Stimulated activated naive CD4-positive, alpha-beta T cell (primary cell): ENCODE results near the gene PAPOLB.

Experiments
- DNase-seq, 6 experiments: peaks; one replicate each; lab custom pipeline; 2025; lab: John Stamatoyannopoulos, UW

PAPOLB gene

DNA sequence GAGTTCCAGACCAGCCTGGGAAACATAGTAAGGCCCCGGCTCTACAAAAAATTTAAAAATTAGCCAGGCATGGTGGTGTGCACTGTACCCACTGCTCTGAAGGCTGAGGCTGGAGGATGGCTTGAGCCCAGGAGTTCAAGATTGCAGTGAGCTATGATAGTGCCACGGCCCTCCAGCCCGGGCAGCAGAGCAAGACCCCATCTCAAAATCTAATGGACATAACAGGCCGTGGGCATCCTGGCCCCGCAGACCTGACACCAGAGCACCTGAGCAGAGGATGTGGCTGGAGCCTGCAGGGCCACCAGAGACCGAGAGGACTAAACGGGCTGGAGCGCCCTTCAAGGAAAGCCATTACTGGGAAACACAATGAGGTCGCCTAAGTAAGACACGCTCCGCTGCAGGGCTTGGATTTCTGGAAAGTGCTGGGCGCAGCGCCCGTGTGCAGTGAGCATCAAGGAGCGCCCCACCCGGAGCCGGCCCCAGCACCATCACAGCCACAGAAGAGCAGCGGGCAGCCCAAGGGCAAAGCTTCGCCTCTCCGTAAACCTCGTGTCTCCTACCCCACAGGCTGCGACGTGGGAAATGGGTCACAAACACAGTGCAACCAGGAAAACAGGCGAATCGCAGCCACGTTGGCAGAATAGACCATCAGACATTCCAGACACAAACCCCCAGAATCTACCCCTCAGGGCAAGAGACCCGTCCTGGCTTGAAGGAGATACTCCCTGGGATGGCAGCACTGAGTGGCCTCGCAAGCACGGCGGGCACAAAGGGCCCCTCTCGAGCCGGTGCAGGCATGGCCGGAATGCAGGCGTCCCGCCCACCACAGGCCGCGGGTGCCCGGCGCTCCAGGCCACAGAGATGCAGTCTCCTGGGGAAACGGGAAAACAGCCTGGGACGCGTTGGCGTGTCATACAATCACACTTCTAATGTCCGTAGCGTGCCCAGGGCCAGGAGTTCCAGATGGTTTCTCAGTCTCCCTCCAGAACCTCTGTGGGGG lies 16.8 kb upstream of the PAPOLB start:
- DNase-seq: no peak

DNA sequence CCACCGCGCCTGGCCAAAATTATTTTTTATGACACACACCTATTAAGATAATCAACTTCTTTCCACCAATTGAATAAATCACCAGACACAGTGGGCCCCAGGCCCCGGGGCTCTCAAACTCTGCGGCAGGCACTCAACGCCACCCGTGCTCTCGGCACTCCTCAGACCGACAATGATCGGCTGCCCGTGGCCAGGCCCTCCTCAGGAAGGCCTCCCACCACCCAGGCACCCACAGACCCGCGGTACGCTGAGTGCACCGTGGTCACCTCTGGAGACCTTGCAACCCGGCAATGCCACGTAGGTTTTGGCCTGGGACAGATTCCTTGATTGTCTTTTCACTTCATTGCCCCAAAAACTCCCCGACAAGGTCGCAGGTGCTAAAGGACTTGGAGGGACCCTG lies 14.8 kb upstream of the PAPOLB start:
- DNase-seq: no peak

DNA sequence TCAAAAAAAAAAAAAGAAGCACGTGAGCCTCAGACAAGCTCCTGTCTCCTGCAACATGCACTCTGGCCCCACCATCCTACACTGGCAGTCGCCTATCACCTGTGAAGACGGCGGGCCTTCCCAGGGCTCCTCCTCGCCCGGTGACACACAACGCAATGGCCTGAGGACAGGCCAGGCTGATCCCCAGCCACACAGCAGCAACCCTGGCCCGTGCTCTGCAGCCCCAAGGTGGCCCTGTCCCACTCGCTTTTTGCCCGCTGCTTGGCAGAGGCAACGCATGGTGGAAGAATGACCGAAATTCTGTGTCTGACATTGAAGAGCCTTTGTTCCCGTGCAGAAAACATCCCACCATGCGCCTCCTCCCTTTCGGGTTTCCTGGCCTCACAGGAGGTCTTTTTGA lies 13.6 kb upstream of the PAPOLB start:
- no peak for DNase-seq

DNA sequence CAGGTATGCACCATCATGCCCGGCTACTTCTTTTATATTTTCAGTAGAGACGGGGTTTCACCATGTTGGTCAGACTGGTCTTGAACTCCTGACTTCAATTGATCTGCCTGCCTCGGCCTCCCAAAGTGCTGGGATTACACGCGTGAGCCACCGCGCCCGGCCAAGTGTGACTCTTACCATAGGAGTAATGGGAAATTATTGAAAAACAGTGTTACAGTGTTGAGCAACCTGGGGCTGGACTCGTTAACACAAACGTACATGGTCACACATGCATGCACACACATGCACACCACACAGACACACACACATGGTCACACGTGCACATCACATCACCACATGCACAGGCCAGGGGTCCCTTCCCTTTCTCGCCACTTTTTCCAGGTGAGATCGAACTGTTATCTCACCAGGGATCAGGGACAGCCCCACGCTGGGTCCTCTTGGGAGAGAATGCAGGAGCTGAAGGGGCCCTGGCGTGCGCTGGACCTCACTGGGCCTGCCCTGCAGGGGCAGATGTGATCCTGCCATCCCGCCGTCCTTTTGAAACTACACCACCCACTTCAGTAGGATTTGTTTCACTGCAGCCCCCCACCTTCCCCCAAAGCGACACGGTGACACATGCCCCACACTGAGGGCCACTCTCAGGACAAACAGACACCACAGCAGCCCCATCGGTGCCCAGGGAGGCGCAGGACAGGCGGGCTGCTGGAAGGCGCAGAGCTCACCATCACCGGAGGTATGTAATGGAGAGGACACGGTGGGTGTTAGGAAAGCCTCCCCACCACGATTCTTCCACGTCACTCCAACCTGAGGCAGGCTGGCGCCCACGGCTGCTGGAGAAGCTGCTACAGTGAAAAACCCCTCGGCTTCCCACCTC lies 11.5 kb upstream of the PAPOLB start:
- no peak for DNase-seq

DNA sequence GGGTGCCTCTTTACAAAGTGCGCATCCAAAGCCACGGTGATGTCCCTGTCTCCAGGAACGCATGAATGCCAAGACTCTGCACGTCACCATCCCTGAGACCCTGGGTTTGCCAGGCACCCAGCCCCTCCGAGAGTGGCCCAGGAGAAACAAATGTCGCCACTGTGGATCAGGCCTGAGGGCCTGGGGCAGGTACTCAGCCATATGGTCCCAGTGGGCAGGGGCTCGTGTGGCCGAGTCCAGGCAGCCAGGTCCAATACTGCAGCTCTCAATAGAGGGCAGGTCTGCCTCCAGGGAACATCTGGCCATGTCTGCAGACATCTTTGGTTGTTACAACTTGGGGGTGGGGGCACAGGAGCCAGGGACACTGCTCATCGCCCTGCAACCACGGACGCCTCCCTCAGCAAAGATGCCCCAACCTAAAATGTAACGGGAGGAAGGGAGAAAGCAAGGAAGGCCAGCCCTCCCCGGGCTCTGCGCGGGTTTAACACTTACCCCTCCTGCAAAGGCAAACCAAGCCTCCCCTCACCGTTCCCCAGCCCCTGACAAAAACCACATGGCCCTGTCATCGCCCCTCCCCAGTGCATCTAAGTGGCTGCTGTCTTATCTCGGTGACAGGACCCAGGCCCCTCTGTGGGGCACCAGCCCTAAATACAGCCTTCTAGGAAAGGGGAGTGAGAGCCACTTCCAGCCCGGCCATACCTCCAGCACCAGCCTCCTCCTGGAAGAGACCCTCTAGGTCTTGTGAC lies 10.3 kb upstream of the PAPOLB start:
- DNase-seq: no peak

DNA sequence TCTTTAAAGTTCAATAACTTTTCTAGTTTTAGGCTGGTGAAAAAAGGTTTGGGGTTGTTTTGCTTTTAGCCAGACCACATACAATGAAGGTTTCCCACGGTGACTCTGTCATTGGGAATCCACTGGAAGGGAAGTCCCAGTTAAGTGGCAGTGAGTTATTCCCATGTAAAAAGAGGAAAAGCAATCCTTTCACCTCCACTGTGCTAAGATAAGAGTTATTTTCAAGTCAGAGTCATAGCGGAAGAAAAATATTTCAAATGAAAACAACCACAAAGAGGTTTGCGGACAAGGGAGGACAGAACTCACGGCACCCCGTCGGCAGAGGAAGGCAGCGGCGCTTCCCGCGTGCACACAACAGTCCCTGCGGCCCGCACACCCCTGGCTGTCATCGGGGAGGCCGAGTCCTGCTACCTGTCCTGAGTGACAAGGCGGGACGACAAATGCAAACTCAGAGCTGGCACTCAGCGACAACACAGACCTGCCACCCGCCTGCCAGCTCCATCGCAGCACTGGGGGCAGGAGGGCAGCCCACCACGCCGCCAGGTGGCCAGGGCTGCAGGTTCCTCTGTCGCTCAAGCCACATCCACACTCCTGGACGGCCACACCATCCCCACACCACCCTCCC lies 9.3 kb upstream of the PAPOLB start:
- no peak for DNase-seq

DNA sequence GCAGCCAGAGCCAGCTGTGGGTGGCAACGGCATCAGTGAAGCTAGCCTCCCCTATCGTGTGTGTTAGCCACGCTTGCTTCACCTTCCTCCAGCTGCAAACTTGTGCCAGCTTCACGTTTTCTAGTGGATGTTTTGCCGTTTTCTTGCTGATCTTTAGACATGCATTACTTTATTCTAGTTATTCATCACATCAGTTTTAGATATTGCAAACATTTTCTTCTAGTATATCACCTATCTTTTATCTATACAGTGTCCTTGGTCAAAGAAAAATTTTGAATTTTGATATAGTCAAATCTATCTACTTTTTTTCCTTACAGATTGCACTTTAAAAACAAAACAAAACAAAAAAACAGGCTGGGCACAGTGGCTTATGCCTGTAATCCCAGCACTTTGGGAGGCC lies 6.7 kb upstream of the PAPOLB start:
- DNase-seq: no peak

DNA sequence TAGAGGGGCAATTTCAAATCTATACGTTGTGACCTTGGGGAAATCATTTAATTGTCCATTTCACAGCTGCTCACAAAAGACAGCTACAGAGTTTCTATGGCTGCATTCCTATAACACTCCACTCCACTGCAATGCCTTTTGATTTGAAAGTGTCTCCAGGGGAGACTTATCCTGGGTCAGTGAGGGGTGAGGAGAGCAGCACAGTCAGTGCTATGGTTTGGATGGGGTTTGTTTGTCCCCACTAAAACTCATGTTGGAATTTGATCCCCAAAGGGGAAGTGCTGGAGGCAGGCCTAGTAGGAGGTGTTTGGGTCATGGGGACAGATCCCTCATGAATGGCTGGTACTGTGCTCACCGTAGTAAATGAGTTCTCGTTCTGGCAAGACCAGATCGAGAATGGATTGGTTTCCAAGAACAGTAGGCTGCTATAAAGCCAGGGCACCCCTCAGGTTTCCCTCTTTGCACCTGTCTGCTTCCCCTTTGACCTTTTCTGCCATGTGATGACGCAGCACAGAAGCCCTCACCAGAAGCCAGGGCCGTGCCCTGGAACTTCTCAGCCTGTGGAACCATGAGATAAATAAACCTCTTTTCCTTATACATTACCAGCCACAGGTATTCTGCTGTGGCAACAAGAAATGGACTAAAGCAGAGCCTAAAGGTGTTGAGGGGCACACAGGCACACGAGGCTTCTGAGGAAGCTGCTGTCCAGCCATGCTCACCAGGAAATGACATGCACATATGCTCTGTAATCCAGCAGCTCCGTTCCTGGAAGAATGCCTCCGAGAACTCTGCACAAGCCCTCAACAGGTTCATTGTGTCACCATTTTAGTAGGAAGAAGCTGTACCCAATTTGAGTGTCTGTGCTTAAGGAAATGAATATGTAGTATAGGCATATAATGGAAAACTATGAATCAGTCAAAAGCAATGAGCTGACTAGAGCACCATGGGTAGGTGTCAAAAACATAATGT lies 5.0 kb upstream of the PAPOLB start:
- no peak for DNase-seq

DNA sequence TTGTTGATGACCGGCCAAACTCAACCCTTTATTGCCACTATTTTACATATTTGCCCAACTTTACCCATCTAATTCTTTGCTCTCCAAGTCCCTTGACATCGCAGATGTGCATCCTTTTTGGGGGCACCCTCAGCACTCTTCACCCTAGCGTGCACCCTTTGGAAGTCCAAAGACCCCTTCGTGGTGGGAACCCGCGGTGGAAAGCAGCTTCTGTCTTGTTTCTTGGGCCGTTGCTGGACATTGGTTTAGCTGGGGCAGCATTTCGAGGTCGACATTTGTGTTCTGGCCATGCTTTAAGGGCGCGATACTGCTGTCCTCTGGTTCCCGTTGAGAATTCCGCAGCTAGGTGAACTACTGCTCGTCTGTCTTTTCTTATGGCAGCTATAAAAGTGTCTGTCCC lies 326 bp upstream of the PAPOLB start:
- DNase-seq: no peak

DNA sequence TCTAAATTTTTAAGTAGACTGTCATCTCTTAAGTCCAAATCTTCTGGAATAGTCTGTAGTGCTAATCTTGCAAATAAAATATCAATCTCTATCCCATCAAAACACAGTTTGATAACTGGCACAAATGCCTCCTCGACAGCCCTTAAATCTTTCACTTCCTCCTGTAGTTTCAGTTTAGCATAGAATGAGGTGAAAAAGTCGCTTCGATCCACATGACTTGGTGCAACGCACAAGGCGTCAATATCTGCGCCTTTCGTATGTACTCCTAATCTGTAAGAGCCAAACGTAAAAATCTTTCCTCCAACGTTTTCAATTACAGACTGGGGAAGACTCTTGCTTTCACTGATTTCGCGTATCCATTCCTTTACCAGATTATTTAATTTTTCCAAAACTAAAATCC lies 603 bp downstream of the PAPOLB start:
- DNase-seq: no peak

DNA sequence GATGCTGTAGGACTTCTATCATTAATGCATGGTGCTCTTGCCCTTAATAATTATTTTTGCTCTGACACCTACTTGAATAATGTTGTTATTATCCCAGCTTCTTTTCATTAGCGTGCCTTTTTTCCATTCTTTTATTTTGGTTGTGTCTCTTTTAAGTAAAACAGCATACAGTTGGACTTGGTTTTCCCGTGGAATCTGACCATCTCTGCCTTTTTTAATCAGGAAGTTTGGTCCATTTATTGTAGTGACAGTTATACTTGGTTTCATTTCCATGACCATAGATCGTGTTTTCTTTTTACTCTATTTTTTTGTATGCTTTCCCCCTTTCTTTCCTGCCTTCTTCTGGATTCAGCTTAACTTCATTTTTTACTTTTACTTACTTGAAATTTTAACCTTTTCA lies 4.6 kb downstream of the PAPOLB start:
- no peak for DNase-seq

DNA sequence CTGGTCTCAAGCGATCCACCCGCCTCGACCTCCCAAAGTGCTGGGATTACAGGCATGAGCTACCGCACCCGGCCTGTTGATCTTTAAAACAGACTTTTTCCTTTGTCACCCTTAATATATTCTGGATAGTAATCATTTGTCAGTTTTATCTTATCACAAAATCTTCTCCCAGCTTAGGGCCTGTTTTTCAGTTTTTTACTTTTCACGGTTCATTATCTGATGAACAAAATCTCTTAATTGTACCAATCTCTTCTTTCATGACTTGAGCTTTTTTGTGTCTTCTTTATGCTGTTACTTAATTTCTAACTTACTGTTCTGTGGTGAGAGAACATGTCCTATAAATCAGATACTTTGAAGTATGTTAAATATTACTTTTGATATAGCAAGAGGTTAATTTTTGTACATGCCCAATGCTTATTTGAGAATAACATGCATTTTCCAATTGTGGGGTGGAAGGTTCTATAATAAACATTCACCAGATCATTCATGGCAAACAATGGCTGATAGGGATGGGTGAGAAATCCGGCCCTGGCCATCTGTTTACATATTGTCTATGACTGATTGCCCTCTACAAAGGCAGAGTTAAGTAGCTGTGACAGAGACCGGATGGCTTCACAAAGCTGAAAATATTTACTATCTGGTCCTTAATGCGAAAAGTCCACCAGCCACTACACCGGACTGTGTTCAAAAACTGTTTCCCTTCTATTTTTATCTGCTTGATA lies 5.3 kb downstream of the PAPOLB start:
- DNase-seq: no peak

DNA sequence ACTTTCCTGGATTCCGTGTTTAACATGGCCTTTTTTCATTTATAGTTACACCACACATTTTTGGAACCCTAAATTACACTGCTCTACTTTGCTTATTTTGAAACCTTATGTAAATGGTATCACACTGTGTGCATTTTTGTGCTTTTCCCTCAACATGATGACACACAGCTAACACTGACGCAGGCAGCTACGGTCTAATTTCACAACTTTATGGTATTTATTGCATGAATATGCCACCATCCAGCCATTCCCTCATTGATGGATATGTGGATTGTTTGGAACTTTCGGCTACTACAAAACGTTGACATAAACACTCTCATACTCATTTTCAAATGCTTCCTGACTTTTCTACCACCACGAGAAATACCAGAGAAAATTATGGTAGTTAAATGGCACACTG lies 6.9 kb downstream of the PAPOLB start:
- DNase-seq: no peak

DNA sequence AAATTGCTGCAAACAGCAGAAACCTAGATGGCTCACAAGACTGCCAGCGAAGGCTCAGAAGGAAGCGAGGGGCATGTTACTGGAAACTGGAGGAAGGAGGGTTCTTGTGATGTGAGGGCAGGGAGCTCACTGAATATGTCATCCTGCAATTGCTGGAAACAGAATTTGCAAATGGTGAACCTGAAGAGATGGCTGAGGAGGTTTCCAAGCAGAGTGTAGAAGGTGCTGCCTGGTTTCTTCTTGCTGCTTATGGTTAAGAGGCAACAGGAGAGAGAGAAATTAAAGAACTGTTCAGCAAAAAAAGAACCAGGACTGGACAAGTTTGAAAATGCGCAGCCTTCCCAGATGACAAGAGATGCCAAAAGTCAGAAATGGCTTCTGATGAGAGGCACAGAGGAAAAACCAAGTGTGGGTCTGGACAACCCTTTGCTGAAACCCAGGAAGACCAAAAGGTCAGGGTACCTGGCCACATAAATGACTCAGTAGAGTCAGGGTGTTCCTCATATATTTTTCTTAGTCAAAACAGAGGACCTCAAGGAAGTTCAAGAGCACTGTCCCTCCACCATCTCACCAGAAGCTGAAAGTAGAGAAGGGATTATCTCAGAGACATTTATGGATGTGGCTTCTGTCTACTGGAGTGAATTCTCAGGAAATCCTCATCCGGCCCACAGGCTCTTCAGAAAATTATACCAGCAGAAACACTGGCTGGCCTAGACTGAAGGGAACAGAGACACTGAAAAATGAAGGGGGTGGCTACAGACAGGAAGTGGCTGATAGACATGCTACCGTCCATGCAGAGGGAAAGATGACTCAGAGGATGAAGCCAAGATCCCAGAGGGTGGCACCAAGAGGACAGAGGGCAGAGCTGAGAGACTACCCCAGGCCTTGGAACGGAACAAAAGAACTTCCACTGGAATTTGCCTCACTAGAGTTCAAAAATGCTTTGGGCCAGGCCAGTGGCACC lies 10.1 kb downstream of the PAPOLB start:
- no peak for DNase-seq

DNA sequence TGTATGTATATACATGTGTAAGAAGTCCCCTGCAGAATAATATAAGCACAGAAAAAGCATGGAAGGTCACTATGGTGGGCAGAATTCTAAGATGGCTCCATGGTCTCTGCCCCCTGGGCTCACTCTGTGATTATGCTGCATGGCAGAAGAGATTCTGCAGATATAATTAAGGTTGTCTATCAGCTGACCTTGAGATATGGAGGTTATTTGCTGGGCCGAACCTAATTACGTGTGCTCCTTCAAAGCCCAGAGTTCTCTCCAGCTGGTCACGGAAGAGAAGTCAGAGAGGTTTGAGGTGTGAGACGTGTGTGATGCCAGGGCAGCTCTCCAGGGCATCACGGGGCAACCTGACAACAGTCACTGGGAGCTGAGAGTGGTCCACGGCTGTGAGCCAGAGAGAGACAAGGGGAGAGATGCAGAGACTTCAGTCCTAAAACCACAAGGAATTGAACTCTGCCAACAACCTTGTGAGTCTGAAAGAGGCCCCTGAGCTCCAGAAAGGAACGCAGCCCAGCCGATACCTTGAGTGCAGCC lies 11.5 kb downstream of the PAPOLB start:
- no peak for DNase-seq

DNA sequence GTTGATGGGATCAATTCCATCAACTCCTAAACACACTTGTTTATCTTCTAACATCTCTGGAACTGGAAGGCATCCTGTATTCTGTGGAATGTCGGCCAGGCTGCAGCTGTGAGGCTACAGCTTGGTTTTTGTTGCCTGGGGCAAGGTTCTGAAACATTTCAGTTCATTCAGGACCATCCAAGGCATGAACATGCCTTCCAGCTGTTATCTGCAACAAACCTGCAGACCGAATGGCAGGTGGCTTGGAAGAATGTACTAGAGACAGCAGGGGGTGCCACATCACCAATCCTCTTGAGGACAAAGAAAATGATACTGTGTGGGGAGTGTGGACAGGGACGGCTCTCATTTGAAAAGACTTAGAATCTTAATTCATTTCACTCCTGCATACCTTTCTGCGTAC lies 12.4 kb downstream of the PAPOLB start:
- peak in 3 of 6 experiments; percentile 10 to 25 (median 22) for DNase-seq

DNA sequence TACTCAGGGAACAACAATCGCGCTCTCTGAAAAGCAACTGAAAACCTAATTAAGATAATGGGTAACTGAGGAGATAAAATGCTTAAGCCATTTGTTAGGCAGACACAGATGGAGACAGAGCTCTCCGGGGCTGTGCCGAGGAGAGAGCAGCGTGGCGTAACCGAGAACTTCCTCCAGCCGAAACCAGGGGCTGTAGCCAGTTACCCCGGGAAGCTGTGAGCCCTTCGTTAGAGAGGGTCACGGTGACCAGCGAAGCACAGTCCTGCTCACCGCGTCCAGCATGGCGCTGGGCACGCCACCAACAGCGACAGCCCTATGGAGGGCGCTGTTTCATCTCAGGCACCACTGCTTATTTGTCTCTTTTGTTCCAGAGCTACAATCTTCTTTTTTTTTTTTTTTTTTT lies 16.1 kb downstream of the PAPOLB start:
- DNase-seq: no peak

DNA sequence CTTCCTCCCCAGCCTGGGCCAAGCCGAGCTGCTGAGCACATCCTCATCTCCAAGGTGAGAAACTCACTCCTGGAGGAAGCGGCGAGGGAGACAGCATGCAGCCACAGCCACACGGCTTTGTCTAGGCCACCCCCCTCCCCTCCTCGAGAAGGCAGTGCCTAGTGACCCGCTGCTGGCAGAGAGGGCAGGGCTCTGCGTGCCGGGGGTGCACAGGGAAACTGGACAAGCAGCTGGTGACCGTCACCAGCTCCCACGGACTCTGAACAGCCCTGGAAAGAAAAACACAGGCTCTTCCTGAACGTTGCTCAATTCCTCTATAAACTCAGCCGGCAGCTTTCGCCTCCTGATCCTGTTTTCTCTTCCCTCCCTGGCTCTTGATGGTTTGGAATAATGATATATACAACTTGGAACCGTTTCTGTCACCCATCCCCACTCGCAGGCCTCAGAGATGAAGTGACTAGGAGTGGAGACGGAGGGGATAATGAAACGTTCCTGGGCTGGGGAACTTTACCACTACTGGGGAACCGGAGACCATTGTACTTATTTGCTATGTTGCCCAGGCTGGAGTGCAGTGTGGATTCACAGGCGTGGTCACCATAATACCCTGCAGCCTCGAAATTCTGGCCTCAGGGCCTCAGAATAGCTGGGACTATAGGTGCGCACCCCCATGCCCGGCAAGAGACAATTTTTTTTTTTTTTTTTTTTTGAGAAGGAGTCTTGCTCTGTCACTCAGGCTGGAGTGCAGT lies 19.3 kb downstream of the PAPOLB start:
- DNase-seq: no peak
